ENCODE data around the gene CDH18.

The CDH18 gene

DNA sequence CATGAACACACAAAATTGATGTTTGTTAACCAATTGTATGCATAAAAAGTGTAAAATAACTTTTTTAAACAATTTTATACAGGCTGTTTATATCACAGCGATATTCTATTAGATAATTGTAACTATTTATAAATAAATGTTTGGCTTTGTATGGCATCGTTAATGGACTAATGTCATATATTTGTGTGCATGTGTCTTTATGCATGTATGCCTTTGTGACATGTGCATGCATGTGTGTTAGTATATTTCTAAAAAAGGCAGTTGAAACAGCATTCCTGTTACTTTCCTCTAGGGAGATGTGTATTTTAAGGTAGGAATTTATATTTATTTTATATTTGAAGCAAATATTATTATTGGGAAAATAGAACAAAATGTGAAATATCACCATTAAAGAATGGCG, 268.9 kb downstream of the CDH18 start:
- no peak for TF ChIP-seq CTCF (IDR thresholded peaks at IDR 0.05; ENCODE audit: control insufficient read depth, extremely low read depth, insufficient read depth)
- no peak for DNase-seq (ENCODE audit: low read depth)
- no peak overlapping the region for H3K4me3 ChIP-seq (ENCODE audit: low read depth, low read length)

GRCh38 chr5:19713740-19714139, 274.3 kb downstream of the CDH18 start:
- no peak for DNase-seq (ENCODE audit: low read depth)
- no peak for TF ChIP-seq CTCF (IDR thresholded peaks at IDR 0.05; ENCODE audit: control insufficient read depth, extremely low read depth, insufficient read depth)

DNA sequence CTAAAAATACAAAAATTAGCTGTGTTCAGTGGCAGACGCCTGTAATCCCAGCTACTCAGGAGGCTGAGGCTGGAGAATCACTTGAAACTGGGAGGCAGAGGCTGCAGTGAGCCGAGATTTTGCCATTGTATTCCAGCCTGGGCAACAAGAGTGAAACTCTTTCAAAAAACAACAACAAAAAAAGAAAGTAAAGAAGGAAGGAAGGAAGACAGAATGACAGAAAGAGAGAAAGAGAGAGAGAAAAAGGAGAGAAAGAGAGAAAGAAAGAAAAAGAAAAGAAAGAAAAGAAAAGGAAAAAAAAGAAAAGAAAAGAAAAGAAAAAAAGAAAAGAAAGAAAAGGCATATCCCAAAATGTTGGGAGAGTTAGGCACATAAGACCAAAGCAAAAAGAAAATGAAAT, 278.6 kb downstream of the CDH18 start:
- H3K4me3 ChIP-seq (ENCODE audit: low read depth, low read length): no peak overlapping the region
- DNase-seq (ENCODE audit: low read depth): no peak
- TF ChIP-seq CTCF (IDR thresholded peaks at IDR 0.05; ENCODE audit: control insufficient read depth, extremely low read depth, insufficient read depth): no peak

More at GRCh38 chr5:19713740-19714139, 274.3 kb downstream of the CDH18 start:
- H3K4me3 ChIP-seq (ENCODE audit: low read depth, low read length): no peak overlapping the region

DNA sequence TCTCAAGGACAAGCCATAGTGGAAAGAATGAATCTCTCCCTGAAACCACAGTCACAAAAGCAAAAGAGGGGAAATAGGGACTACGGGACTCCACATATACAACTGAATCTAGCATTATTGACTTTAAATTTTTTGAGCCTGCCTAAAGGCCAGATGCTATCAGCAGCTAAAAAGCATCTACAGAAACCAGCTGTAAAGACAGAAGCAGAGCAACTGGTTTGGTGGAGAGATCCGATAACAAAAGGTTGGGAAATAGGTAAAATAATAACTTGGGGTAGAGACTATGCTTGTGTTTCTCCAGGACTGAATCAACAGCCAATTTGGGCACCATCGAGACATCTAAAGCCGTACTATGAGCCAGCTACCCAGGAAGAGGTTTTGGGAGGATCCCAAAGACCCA, 281.2 kb downstream of the CDH18 start:
- H3K4me3 ChIP-seq (ENCODE audit: low read depth, low read length): no peak overlapping the region
- no peak for TF ChIP-seq CTCF (IDR thresholded peaks at IDR 0.05; ENCODE audit: control insufficient read depth, extremely low read depth, insufficient read depth)
- DNase-seq (ENCODE audit: low read depth): no peak

DNA sequence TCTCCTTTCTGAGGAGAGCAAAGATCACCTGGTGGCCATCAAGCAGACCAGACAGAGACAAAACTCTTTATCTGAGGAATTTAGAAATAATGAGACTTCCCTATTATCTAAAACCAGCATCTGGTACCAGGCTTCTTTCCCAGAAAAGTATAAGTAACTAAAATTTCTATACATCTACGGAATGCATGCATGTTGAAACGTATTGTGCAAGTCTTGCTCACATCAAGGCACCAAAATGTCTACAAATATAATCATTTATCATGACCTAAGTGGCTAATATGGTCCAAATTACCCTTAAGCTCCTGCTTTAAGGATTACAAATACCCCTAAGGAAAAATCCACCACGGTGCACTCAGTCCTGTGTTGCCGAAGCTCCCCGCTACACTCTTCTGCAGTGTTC, 286.3 kb downstream of the CDH18 start:
- DNase-seq (ENCODE audit: low read depth): no peak
- no peak overlapping the region for H3K4me3 ChIP-seq (ENCODE audit: low read depth, low read length)
- TF ChIP-seq CTCF (IDR thresholded peaks at IDR 0.05; ENCODE audit: control insufficient read depth, extremely low read depth, insufficient read depth): no peak

- no peak for DNase-seq (ENCODE audit: low read depth)
- H3K4me3 ChIP-seq (ENCODE audit: low read depth, low read length): no peak overlapping the region
- no peak for TF ChIP-seq CTCF (IDR thresholded peaks at IDR 0.05; ENCODE audit: control insufficient read depth, extremely low read depth, insufficient read depth)
These were observed 292.9 kb downstream of the CDH18 start for GRCh38 chr5:19694949-19695611.

DNA sequence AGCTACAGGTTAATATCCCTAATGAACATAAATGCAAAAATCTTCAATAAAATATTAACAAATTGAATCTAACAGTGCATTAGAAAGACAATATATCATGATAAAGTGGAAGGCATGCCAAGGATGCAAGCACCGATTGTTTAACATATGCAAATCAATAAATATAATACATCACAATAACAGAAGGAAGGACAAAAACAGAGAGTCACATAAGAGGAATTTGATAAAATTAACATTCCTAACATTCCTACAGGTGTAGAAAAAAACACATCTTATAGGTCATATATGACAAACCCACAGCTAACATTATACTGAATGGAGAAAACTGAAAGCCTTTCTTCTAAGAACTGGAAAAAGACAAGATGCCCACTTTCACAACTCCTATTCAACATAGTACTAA, 297.0 kb downstream of the CDH18 start:
- DNase-seq (ENCODE audit: low read depth): no peak
- no peak for TF ChIP-seq CTCF (IDR thresholded peaks at IDR 0.05; ENCODE audit: control insufficient read depth, extremely low read depth, insufficient read depth)
- H3K4me3 ChIP-seq (ENCODE audit: low read depth, low read length): no peak overlapping the region
